Astrocyte (in vitro differentiated cells and primary cell): ENCODE measurements around the gene MICAL3. TPM values are rescaled to one million over a fixed set of nuclear protein-coding genes. Genes with fewer than 3 reads are reported as not detected.

Experiments
- DNase-seq: peaks from one replicate; pipeline ENCODE4 v3.0.0-alpha.2; 2010; ENCODE audit warnings: low read depth
- FAIRE-seq: peaks from 2 replicates; lab custom pipeline; 2011; peaks lifted over from hg19 to GRCh38; lab: Jason Lieb, UNC
- H2AFZ ChIP-seq: 2 replicates; pipeline ENCODE4 v1.6.0; 2012; ENCODE audit warnings: low read depth, low read length, inconsistent platforms
- H3K27ac ChIP-seq: 2 replicates; pipeline ENCODE4 v1.5.1; 2011; ENCODE audit warnings: low read depth, low read length, inconsistent platforms
- H3K27me3 ChIP-seq: 2 replicates; pipeline ENCODE4 v1.6.0; 2011; ENCODE audit warnings: low read length, inconsistent platforms; ENCODE audit not compliant: insufficient read depth
- H3K36me3 ChIP-seq: 2 replicates; pipeline ENCODE4 v1.5.1; 2011; ENCODE audit warnings: low read length, inconsistent platforms; ENCODE audit not compliant: insufficient read depth
- H3K4me1 ChIP-seq: 2 replicates; pipeline ENCODE4 v1.5.1; 2011; ENCODE audit warnings: low read length, inconsistent platforms; ENCODE audit not compliant: insufficient read depth
- H3K4me2 ChIP-seq: 2 replicates; pipeline ENCODE4 v1.6.0; 2012; ENCODE audit warnings: low read length, inconsistent platforms
- H3K4me3 ChIP-seq: 2 replicates; pipeline ENCODE4 v1.5.1; 2011; ENCODE audit warnings: low read depth, mild to moderate bottlenecking, low read length, inconsistent platforms; ENCODE audit not compliant: insufficient read depth
- H3K79me2 ChIP-seq: 2 replicates; pipeline ENCODE4 v1.6.0; 2012; ENCODE audit warnings: mild to moderate bottlenecking, low read length, inconsistent platforms; ENCODE audit not compliant: insufficient read depth
- H3K9ac ChIP-seq: 2 replicates; pipeline ENCODE4 v1.6.0; 2012; ENCODE audit warnings: mild to moderate bottlenecking, low read length, inconsistent platforms
- H3K9me3 ChIP-seq: 2 replicates; pipeline ENCODE4 v1.5.1; 2012; ENCODE audit warnings: low read depth, mild to moderate bottlenecking, low read length, inconsistent platforms; ENCODE audit not compliant: insufficient read depth
- H4K20me1 ChIP-seq: 2 replicates; pipeline ENCODE4 v1.6.0; 2012; ENCODE audit warnings: low read length, inconsistent platforms; ENCODE audit not compliant: insufficient read depth
- H3K27ac Mint-ChIP-seq: one replicate; pipeline ENCODE4 v1.8.0; 2021; ENCODE audit warnings: mild to moderate bottlenecking, mixed read lengths; ENCODE audit not compliant: unreplicated experiment
- H3K27me3 Mint-ChIP-seq: one replicate; pipeline ENCODE4 v1.8.0; 2021; ENCODE audit warnings: low read depth, mixed read lengths; ENCODE audit not compliant: unreplicated experiment
- H3K36me3 Mint-ChIP-seq: one replicate; pipeline ENCODE4 v1.8.0; 2021; ENCODE audit warnings: low read depth, mixed read lengths; ENCODE audit not compliant: unreplicated experiment
- H3K4me1 Mint-ChIP-seq: one replicate; pipeline ENCODE4 v1.8.0; 2021; ENCODE audit warnings: low read depth, mixed read lengths; ENCODE audit not compliant: unreplicated experiment
- H3K4me3 Mint-ChIP-seq: one replicate; pipeline ENCODE4 v1.8.0; 2021; ENCODE audit warnings: mild to moderate bottlenecking, moderate library complexity, mixed read lengths; ENCODE audit not compliant: unreplicated experiment
- H3K9me3 Mint-ChIP-seq: one replicate; pipeline ENCODE4 v1.8.0; 2021; ENCODE audit warnings: mild to moderate bottlenecking, mixed read lengths; ENCODE audit not compliant: unreplicated experiment
- CTCF ChIP-seq: IDR thresholded peaks from 2 replicates; pipeline ENCODE4 v1.5.1; 2011; ENCODE audit warnings: low read depth, mild to moderate bottlenecking, inconsistent platforms, low read length, moderate library complexity; ENCODE audit not compliant: insufficient read depth
- EZH2 ChIP-seq: IDR thresholded peaks from 2 replicates; pipeline ENCODE4 v1.6.1; 2012; ENCODE audit warnings: mild to moderate bottlenecking, low read length, inconsistent platforms; ENCODE audit not compliant: insufficient read depth
- total RNA-seq: library from RNA; stranded (reverse); gene quantifications from 2 replicates; pipeline ENCODE4 v1.2.1, GENCODE V29; 2021

Gene MICAL3
- total RNA-seq, 1 donor from 2014 or later, result 113 TPM

- H3K27me3 Mint-ChIP-seq, result no peaks in the 10 kb centered on the region
- DNase-seq, result no peak
- Histone ChIP-seq H4K20me1 (peaks cover 88% of the 10 kb centered on the region), H3K27ac (no peak overlapping the region), H3K79me2 (peaks cover 89% of the 10 kb centered on the region), H3K4me2 (no peak overlapping the region), H3K36me3 (no peaks in the 10 kb centered on the region), H3K4me1 (no peaks in the 10 kb centered on the region), H3K27me3 (no peaks in the 10 kb centered on the region), H2AFZ (no peak overlapping the region), H3K9me3 (no peaks in the 10 kb centered on the region), H3K9ac (no peak overlapping the region), H3K4me3 (no peak overlapping the region)
- TF ChIP-seq EZH2 (no peak), CTCF (no peak)
- no peak overlapping the region for H3K27ac Mint-ChIP-seq
- peaks cover 35% of the 10 kb centered on the region for H3K4me1 Mint-ChIP-seq
- FAIRE-seq, result no peak
- peaks cover 17% of the 10 kb centered on the region for H3K36me3 Mint-ChIP-seq
- no peaks in the 10 kb centered on the region for H3K9me3 Mint-ChIP-seq
- H3K4me3 Mint-ChIP-seq, result no peak overlapping the region
Observed at GRCh38 chr22:17961446-17961729, 63.0 kb downstream of the MICAL3 start.

GRCh38 chr22:17960695-17961445 is 63.5 kb downstream of the MICAL3 start:
- H3K27ac ChIP-seq, result no peak overlapping the region
- peaks cover 15% of the 10 kb centered on the region for H3K36me3 Mint-ChIP-seq
- no peaks in the 10 kb centered on the region for H3K4me1 ChIP-seq
- H3K27ac Mint-ChIP-seq, result no peak overlapping the region
- peaks cover 88% of the 10 kb centered on the region for H3K79me2 ChIP-seq
- no peak overlapping the region for H3K9ac ChIP-seq
- peaks cover 87% of the 10 kb centered on the region for H4K20me1 ChIP-seq
- no peaks in the 10 kb centered on the region for H3K9me3 ChIP-seq
- H3K4me3 ChIP-seq, result no peak overlapping the region
- H3K4me2 ChIP-seq, result no peak overlapping the region
- no peaks in the 10 kb centered on the region for H3K27me3 Mint-ChIP-seq
- no peak overlapping the region for H2AFZ ChIP-seq
- no peak overlapping the region for H3K4me3 Mint-ChIP-seq
- TF ChIP-seq EZH2, result no peak
- no peak for TF ChIP-seq CTCF
- FAIRE-seq (no peak), DNase-seq (no peak)
- H3K9me3 Mint-ChIP-seq, result no peaks in the 10 kb centered on the region
- H3K4me1 Mint-ChIP-seq, result peaks cover 30% of the 10 kb centered on the region
- no peaks in the 10 kb centered on the region for H3K36me3 ChIP-seq
- no peaks in the 10 kb centered on the region for H3K27me3 ChIP-seq

GRCh38 chr22:17960011-17960410 is 64.3 kb downstream of the MICAL3 start:
- Mint-ChIP-seq H3K4me1 (peaks cover 33% of the 10 kb centered on the region), H3K27ac (peak overlapping the region; percentile 26), H3K9me3 (no peaks in the 10 kb centered on the region), H3K36me3 (peaks cover 15% of the 10 kb centered on the region), H3K4me3 (no peak overlapping the region), H3K27me3 (no peaks in the 10 kb centered on the region)
- DNase-seq, result no peak
- H3K4me1 ChIP-seq, result no peaks in the 10 kb centered on the region
- H3K27ac ChIP-seq, result no peak overlapping the region
- peaks cover 88% of the 10 kb centered on the region for H3K79me2 ChIP-seq
- H3K36me3 ChIP-seq, result no peaks in the 10 kb centered on the region
- peaks cover 87% of the 10 kb centered on the region for H4K20me1 ChIP-seq
- no peak overlapping the region for H2AFZ ChIP-seq
- TF ChIP-seq EZH2 (no peak), CTCF (no peak)
- H3K27me3 ChIP-seq, result no peaks in the 10 kb centered on the region
- FAIRE-seq, result no peak
- no peak overlapping the region for H3K9ac ChIP-seq
- no peaks in the 10 kb centered on the region for H3K9me3 ChIP-seq
- no peak overlapping the region for H3K4me3 ChIP-seq
- H3K4me2 ChIP-seq, result no peak overlapping the region
